Karpas-422 (cell line): ENCODE results near the gene SLC45A3. TPM values are rescaled to one million over a fixed set of nuclear protein-coding genes. Genes with fewer than 3 reads are reported as not detected.

ENCODE experiments used
- DNase-seq: peaks from one replicate; pipeline ENCODE4 v3.0.0-alpha.2; 2015
- H2AFZ ChIP-seq: fragments of 200-600 bp; sonication (generic); 2 replicates; pipeline ENCODE4 v1.6.1; 2014; ENCODE audit warnings: antibody characterized with exemption, low read length, mixed read lengths
- H3K27ac ChIP-seq: fragments of 200-600 bp; sonication (generic); 2 replicates; pipeline ENCODE4 v1.5.1; 2014; ENCODE audit warnings: mild to moderate bottlenecking, low read length, moderate library complexity
- H3K27me3 ChIP-seq: fragments of 200-600 bp; sonication (generic); 2 replicates; pipeline ENCODE4 v1.6.1; 2014; ENCODE audit warnings: low read length, mixed read lengths
- H3K36me3 ChIP-seq: fragments of 200-600 bp; sonication (generic); 2 replicates; pipeline ENCODE4 v1.6.1; 2014; ENCODE audit warnings: low read length, mixed read lengths; ENCODE audit not compliant: insufficient read depth
- H3K4me1 ChIP-seq: fragments of 200-600 bp; sonication (generic); 2 replicates; pipeline ENCODE4 v1.6.1; 2014; ENCODE audit warnings: mild to moderate bottlenecking, low read length, mixed read lengths
- H3K4me2 ChIP-seq: fragments of 200-600 bp; sonication (generic); 2 replicates; pipeline ENCODE4 v1.6.1; 2014; ENCODE audit warnings: low read length, low read depth, mild to moderate bottlenecking; ENCODE audit not compliant: poor library complexity, severe bottlenecking
- H3K4me3 ChIP-seq: fragments of 200-600 bp; sonication (generic); 2 replicates; pipeline ENCODE4 v1.5.1; 2014; ENCODE audit warnings: mild to moderate bottlenecking, antibody characterized with exemption, low read length, mixed read lengths
- H3K79me2 ChIP-seq: fragments of 200-600 bp; sonication (generic); 2 replicates; pipeline ENCODE4 v1.6.1; 2014; ENCODE audit warnings: mild to moderate bottlenecking, low read length, mixed read lengths
- H3K9ac ChIP-seq: fragments of 200-600 bp; sonication (generic); 2 replicates; pipeline ENCODE4 v1.6.0; 2014; ENCODE audit warnings: low read length
- H3K9me2 ChIP-seq: fragments of 200-600 bp; sonication (generic), shearing (Covaris generic); replicated peaks from 2 replicates; pipeline ENCODE4 v1.6.0; 2014; ENCODE audit warnings: mild to moderate bottlenecking, low read length, moderate library complexity; ENCODE audit not compliant: insufficient read depth
- H3K9me3 ChIP-seq: fragments of 300-700, 200-600 bp; sonication (generic); 2 replicates; pipeline ENCODE4 v1.6.1; 2014; ENCODE audit warnings: low read length, mixed read lengths
- H4K20me1 ChIP-seq: fragments of 200-600 bp; sonication (generic); 2 replicates; pipeline ENCODE4 v1.6.1; 2014; ENCODE audit warnings: mild to moderate bottlenecking, antibody characterized with exemption, low read length, low read depth; ENCODE audit not compliant: insufficient read depth
- total RNA-seq: library from RNA; depleted of rRNA; stranded (reverse); fragments of >200 nt; shearing (Covaris generic); gene quantifications from 2 replicates; pipeline ENCODE4 v1.2.3, GENCODE V29; 2014; ENCODE audit warnings: low replicate concordance

Gene SLC45A3
- total RNA-seq, 1 experiment from 2014 or later, result not detected

GRCh38 chr1:205704903-205705302 is 24.6 kb upstream of the SLC45A3 start:
- Histone ChIP-seq H2AFZ (no peak overlapping the region), H3K27ac (no peak overlapping the region), H3K9ac (no peak overlapping the region), H3K4me3 (no peak overlapping the region), H3K9me3 (no peaks in the 10 kb centered on the region), H3K9me2 (no peaks in the 10 kb centered on the region), H3K79me2 (no peaks in the 10 kb centered on the region), H3K4me2 (no peak overlapping the region), H4K20me1 (peaks cover 5% of the 10 kb centered on the region; the same call in 1 of the 2 replicates), H3K27me3 (no peaks in the 10 kb centered on the region), H3K36me3 (peaks cover 18% of the 10 kb centered on the region; the same call in 1 of the 2 replicates), H3K4me1 (no peaks in the 10 kb centered on the region)
- DNase-seq, result no peak

GRCh38 chr1:205703072-205703471 is 22.8 kb upstream of the SLC45A3 start:
- Histone ChIP-seq H3K9me2 (no peaks in the 10 kb centered on the region), H2AFZ (no peak overlapping the region), H3K4me3 (no peak overlapping the region), H3K4me2 (no peak overlapping the region), H3K36me3 (peaks cover 8% of the 10 kb centered on the region; the same call in 1 of the 2 replicates), H3K9me3 (no peaks in the 10 kb centered on the region), H4K20me1 (peaks cover 5% of the 10 kb centered on the region; the same call in 1 of the 2 replicates), H3K4me1 (no peaks in the 10 kb centered on the region), H3K27me3 (no peaks in the 10 kb centered on the region), H3K9ac (no peak overlapping the region), H3K27ac (no peak overlapping the region), H3K79me2 (no peaks in the 10 kb centered on the region)
- DNase-seq, result no peak

- no peak for DNase-seq
- H3K4me1 ChIP-seq, result no peaks in the 10 kb centered on the region
- H3K27ac ChIP-seq, result no peak overlapping the region
- no peaks in the 10 kb centered on the region for H3K9me3 ChIP-seq
- H3K36me3 ChIP-seq, result peaks cover 8% of the 10 kb centered on the region; the same call in 1 of the 2 replicates
- no peak overlapping the region for H3K4me2 ChIP-seq
- H3K4me3 ChIP-seq, result no peak overlapping the region
- no peak overlapping the region for H3K9ac ChIP-seq
- peaks cover 5% of the 10 kb centered on the region; the same call in 1 of the 2 replicates for H4K20me1 ChIP-seq
- H3K79me2 ChIP-seq, result no peaks in the 10 kb centered on the region
- no peaks in the 10 kb centered on the region for H3K9me2 ChIP-seq
- H3K27me3 ChIP-seq, result no peaks in the 10 kb centered on the region
- H2AFZ ChIP-seq, result no peak overlapping the region
Measured at GRCh38 chr1:205701891-205702290, 21.6 kb upstream of the SLC45A3 start.

GRCh38 chr1:205701420-205701819 is 21.1 kb upstream of the SLC45A3 start:
- DNase-seq, result no peak
- H3K4me3 ChIP-seq, result no peak overlapping the region
- H2AFZ ChIP-seq, result no peak overlapping the region
- no peak overlapping the region for H3K4me2 ChIP-seq
- H3K9me3 ChIP-seq, result no peaks in the 10 kb centered on the region
- H3K27me3 ChIP-seq, result no peaks in the 10 kb centered on the region
- H4K20me1 ChIP-seq, result peaks cover 5% of the 10 kb centered on the region; the same call in 1 of the 2 replicates
- no peaks in the 10 kb centered on the region for H3K79me2 ChIP-seq
- H3K9ac ChIP-seq, result no peak overlapping the region
- H3K4me1 ChIP-seq, result no peaks in the 10 kb centered on the region
- H3K36me3 ChIP-seq, result peaks cover 8% of the 10 kb centered on the region; the same call in 1 of the 2 replicates
- no peaks in the 10 kb centered on the region for H3K9me2 ChIP-seq
- no peak overlapping the region for H3K27ac ChIP-seq

GRCh38 chr1:205700865-205701401 is 20.6 kb upstream of the SLC45A3 start:
- Histone ChIP-seq H3K9me3 (no peaks in the 10 kb centered on the region), H3K4me3 (no peak overlapping the region), H2AFZ (no peak overlapping the region), H3K79me2 (no peaks in the 10 kb centered on the region), H3K9ac (no peak overlapping the region), H3K4me2 (no peak overlapping the region), H3K36me3 (peaks cover 8% of the 10 kb centered on the region; the same call in 1 of the 2 replicates), H3K4me1 (no peaks in the 10 kb centered on the region), H3K9me2 (no peaks in the 10 kb centered on the region), H3K27ac (no peak overlapping the region), H4K20me1 (peaks cover 5% of the 10 kb centered on the region; the same call in 1 of the 2 replicates), H3K27me3 (no peaks in the 10 kb centered on the region)
- no peak for DNase-seq

GRCh38 chr1:205699416-205699815 is 19.1 kb upstream of the SLC45A3 start:
- Histone ChIP-seq H3K4me2 (no peak overlapping the region), H3K4me3 (no peak overlapping the region), H3K4me1 (no peaks in the 10 kb centered on the region), H3K9me2 (no peaks in the 10 kb centered on the region), H4K20me1 (peaks cover 5% of the 10 kb centered on the region; the same call in 1 of the 2 replicates), H3K27ac (no peak overlapping the region), H3K36me3 (peaks cover 8% of the 10 kb centered on the region; the same call in 1 of the 2 replicates), H2AFZ (no peak overlapping the region), H3K27me3 (no peaks in the 10 kb centered on the region), H3K79me2 (no peaks in the 10 kb centered on the region), H3K9ac (no peak overlapping the region), H3K9me3 (no peaks in the 10 kb centered on the region)
- no peak for DNase-seq

- H4K20me1 ChIP-seq, result peaks cover 5% of the 10 kb centered on the region; the same call in 1 of the 2 replicates
- H3K9me2 ChIP-seq, result no peaks in the 10 kb centered on the region
- no peak for DNase-seq
- no peak overlapping the region for H3K4me2 ChIP-seq
- no peak overlapping the region for H3K9ac ChIP-seq
- no peaks in the 10 kb centered on the region for H3K79me2 ChIP-seq
- no peaks in the 10 kb centered on the region for H3K27me3 ChIP-seq
- no peak overlapping the region for H3K4me3 ChIP-seq
- H3K36me3 ChIP-seq, result peaks cover 8% of the 10 kb centered on the region; the same call in 1 of the 2 replicates
- H3K9me3 ChIP-seq, result no peaks in the 10 kb centered on the region
- H2AFZ ChIP-seq, result no peak overlapping the region
- no peak overlapping the region for H3K27ac ChIP-seq
- H3K4me1 ChIP-seq, result no peaks in the 10 kb centered on the region
Measured at GRCh38 chr1:205698921-205699320, 18.6 kb upstream of the SLC45A3 start.

- Histone ChIP-seq H3K9ac (no peak overlapping the region), H2AFZ (no peak overlapping the region), H3K4me1 (peaks cover 4% of the 10 kb centered on the region; the same call in 1 of the 2 replicates), H3K27ac (no peak overlapping the region), H4K20me1 (no peaks in the 10 kb centered on the region), H3K9me3 (no peaks in the 10 kb centered on the region), H3K9me2 (no peaks in the 10 kb centered on the region), H3K4me3 (no peak overlapping the region), H3K36me3 (no peaks in the 10 kb centered on the region), H3K4me2 (no peak overlapping the region), H3K79me2 (no peaks in the 10 kb centered on the region), H3K27me3 (no peaks in the 10 kb centered on the region)
- DNase-seq, result no peak
Measured at GRCh38 chr1:205693421-205693991, 13.2 kb upstream of the SLC45A3 start.
